ENCODE results near the gene CHST11.

- TF ChIP-seq CTCF (conservative IDR thresholded peaks at IDR 0.05; ENCODE audit: low read depth, low read length) (no peak), EZH2 (IDR thresholded peaks at IDR 0.05; ENCODE audit: borderline replicate concordance, low read depth, low read length, poor library complexity, severe bottlenecking) (no peak)
Measured at GRCh38 chr12:104767261-104767660, 310.5 kb downstream of the CHST11 start.

Data from A673 (cell line).